GM12873 (cell line): Measurements from ENCODE around the gene LGMN.

Experiments
- CTCF ChIP-seq: IDR thresholded peaks from 2 replicates; pipeline ENCODE4 v1.5.1; 2012; ENCODE audit warnings: low read depth, mild to moderate bottlenecking, moderate library complexity, low read length, control low read depth; ENCODE audit not compliant: insufficient read depth; ENCODE audit errors: missing control alignments

The LGMN gene

GRCh38 chr14:92687681-92688433, 60.6 kb downstream of the LGMN start:
- TF ChIP-seq CTCF: no peak

GRCh38 chr14:92686900-92687427, 61.5 kb downstream of the LGMN start:
- TF ChIP-seq CTCF: peak; percentile 82

GRCh38 chr14:92686411-92686899, 62.0 kb downstream of the LGMN start:
- no peak for TF ChIP-seq CTCF

GRCh38 chr14:92685784-92686355, 62.6 kb downstream of the LGMN start:
- TF ChIP-seq CTCF: no peak

GRCh38 chr14:92684801-92685560, 63.4 kb downstream of the LGMN start:
- TF ChIP-seq CTCF: no peak

- TF ChIP-seq CTCF: no peak
Observed at GRCh38 chr14:92683041-92683440, 65.4 kb downstream of the LGMN start.
